Erythroblast (primary cell): ENCODE data around the gene IQGAP3.
"Not testable (repeated sequence)": the region's sequence is repeated elsewhere in the genome, so short reads cannot be mapped to it uniquely, and the experiment has no call there.

Source experiments
- DNase-seq, 2 experiments: peaks; one replicate each; lab custom pipeline; 2025; lab: John Stamatoyannopoulos, UW
- GATA1 ChIP-seq: IDR thresholded peaks from 2 replicates; pipeline ENCODE4 v1.6.1; 2011; ENCODE audit warnings: low read depth, mild to moderate bottlenecking, control low read depth, low read length, moderate library complexity
- POLR2A ChIP-seq: IDR thresholded peaks from 2 replicates; pipeline ENCODE4 v1.6.1; 2011; ENCODE audit warnings: mild to moderate bottlenecking, low read length

Gene IQGAP3

DNA sequence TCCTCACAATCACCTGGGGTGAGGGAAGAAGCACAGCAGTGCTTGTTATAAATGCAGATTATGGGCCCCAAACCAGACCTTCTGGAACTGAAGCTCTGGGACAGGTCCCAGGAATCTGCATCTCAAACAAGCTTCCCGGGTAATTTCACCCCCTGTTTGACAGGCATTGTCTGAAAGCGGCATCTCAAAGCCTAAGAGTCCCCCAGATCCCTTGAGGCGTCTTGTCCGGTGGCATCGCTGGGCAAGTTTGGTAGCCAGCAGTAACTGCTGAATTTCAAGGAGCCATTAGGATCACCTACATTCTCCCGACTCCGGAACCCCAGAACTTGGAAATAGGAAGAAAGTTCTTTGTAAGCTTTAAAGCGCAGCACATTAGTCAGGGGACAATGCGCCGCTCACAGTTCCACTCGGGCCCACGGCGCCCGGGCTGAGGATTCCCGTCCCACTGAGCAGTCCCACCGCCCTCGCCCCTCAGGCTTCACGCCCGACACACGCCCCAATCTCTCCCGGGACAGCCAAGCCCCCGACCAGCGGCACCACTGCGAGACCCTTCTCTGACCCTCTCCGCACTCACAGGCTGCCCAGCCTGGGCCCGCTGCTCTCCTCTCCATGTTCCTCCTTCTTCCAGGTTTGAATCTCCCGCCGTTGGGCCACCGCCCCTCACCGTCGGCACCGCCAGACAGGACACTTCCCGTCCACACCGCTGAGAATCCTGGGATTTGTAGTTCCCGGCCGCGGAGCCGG lies at the start of gene IQGAP3:
Gene IQGAP3, minus strand, starts transcription at position 647 of the 744 bp plus-strand sequence. Its CDS starts 36 bp downstream, at position 611.
- DNase-seq, result peak; percentile 72 to 84
- no peak for TF ChIP-seq GATA1
- TF ChIP-seq POLR2A, result peak; percentile 26

GRCh38 chr1:156619582-156619955 lies 47.2 kb upstream of the IQGAP3 start:
- TF ChIP-seq GATA1 (no peak), POLR2A (no peak)
- no peak for DNase-seq

- peak in 1 of 2 experiments; percentile 15 for DNase-seq
- no peak for TF ChIP-seq GATA1
- TF ChIP-seq POLR2A, result no peak
Measured at GRCh38 chr1:156618853-156619581, 46.7 kb upstream of the IQGAP3 start, which contains the start of gene HAPLN2. TSS of gene HAPLN2 (plus strand) at chr1:156619415. CDS start at chr1:156623491, 4,076 bp downstream.

DNA sequence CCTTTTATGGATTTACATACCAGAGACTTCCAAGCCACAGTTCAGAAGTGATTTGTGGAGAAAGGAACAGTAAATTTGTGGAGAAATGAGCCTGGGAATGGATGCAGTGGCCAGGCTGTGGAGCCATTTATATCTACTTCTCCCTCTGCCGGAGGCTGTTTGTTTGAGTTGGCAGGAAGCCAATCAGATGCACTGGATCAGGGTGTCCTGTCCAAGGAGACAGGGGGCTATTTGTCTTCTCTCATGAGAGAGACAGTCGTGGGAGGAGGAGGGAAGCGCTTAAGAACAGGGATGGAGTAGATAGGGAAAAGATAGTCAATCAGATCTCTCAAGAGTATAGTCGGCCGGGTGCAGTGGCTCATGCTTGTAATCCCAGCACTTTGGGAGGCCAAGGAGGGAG lies 44.1 kb upstream of the IQGAP3 start:
- no peak for TF ChIP-seq POLR2A
- TF ChIP-seq GATA1, result no peak

GRCh38 chr1:156615946-156616345 lies 43.6 kb upstream of the IQGAP3 start:
- no peak for DNase-seq
- TF ChIP-seq POLR2A (no peak), GATA1 (no peak)

More for the DNA sequence above, 44.1 kb upstream of the IQGAP3 start:
- peak; percentile 47 to 53 for DNase-seq

DNA sequence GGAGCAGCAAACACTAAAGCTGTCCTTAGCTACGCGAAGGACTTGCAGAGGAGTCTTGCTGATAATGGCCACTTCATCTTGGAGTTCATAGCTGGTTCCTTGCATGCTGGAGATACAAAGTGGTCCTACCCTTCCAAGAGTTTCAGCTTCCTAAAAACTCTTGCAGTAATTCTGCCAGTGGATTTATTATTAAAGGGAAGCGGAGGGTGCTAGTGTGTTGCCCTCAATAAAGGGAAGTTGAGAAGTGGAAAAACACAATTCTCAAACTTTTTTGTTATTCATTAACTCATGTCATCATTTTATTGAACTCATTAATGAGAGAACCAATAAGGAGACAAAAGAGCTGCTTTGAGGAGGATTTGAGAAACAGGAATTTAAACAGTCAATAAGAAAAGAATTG lies 40.3 kb upstream of the IQGAP3 start:
- TF ChIP-seq GATA1 (no peak), POLR2A (no peak)
- no peak for DNase-seq

- not testable (repeated sequence) for DNase-seq
Measured at GRCh38 chr1:156610072-156610471, 37.7 kb upstream of the IQGAP3 start.

GRCh38 chr1:156608981-156609380 lies 36.6 kb upstream of the IQGAP3 start:
- TF ChIP-seq POLR2A, result no peak
- peak; percentile 42 to 62 for DNase-seq

DNA sequence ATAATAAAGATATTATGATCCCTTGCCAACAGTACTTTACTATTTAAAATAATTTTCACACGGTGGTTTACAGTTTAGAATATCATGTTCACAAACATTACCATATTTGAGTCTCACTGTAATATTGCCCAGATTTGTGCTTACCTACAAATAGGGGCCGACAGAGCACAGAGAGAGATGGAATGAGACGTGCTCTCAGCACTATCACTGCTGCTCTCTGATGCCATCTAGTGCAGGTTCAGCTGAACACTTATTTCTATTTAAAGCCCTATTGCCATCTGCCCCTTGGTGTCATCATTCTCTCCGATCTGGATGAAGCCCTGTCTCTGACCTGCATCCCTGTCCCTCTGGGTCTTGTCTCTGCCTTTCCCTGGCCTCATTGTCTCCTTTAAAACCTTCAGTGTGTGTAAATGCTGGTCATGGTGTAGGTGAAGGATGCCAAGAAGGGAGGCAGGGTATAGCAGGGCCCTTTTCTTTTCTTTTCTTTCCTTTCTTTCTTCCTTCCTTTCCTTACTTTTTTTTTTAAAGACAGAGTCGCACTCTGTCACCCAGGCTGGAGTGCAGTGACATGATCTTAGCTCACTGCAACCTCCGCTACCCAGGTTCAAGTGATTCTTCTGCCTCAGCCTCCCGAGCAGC lies 35.8 kb upstream of the IQGAP3 start:
- peak; percentile 68 to 80 for DNase-seq
- TF ChIP-seq POLR2A, result no peak
- TF ChIP-seq GATA1, result no peak

DNA sequence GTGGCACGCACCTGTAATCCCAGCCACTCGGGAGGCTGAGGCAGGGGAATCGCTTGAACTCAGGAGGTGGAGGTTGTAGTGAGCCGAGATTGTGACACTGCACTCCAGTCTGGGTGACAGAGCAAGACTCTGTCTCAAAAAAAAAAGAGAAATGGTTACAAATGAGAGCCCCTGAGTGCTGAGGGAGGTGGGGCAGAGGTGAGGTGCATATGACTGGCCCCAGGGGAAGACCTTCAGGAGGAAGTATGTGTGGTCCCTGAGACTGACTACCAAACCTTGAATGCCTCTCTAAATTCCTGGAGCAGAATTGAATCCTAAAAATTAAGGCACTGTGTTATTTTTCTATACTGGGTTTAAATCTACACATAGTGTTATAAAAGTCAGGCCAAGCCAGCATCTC lies 35.0 kb upstream of the IQGAP3 start:
- not testable (repeated sequence) for DNase-seq

DNA sequence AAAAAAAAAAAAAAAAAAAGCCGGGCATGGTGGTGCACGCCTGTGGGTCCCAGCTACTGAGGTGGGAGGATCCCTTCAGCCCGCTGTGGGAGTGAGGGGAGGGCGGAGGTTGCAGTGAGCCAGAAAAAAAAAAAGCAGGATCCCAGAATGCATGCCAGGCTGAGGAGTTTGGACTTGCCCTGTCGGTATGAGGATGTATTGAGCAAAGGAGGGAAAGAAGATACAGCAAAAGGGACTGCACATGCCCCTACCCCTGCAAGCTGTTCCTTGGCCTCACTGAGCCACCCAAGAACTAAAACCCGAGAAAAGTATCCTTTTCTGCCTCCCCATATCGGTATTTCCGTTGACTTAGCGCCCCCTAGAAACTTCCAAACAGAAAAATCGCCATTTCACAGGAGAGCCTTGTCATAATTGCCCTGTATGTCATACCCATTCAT lies 30.2 kb upstream of the IQGAP3 start:
- peak; percentile 41 to 42 for DNase-seq

GRCh38 chr1:156601892-156602291 lies 29.5 kb upstream of the IQGAP3 start:
- TF ChIP-seq POLR2A (no peak), GATA1 (no peak)
- no peak for DNase-seq

More for the DNA sequence above, 30.2 kb upstream of the IQGAP3 start:
- TF ChIP-seq GATA1 (no peak), POLR2A (no peak)

GRCh38 chr1:156601122-156601830 lies 28.9 kb upstream of the IQGAP3 start, which contains the start of gene GPATCH4:
TSS of gene GPATCH4 (minus strand) at chr1:156601479.
- peak; percentile 80 to 82 for DNase-seq
- TF ChIP-seq POLR2A (peak; percentile 78), GATA1 (no peak)

DNA sequence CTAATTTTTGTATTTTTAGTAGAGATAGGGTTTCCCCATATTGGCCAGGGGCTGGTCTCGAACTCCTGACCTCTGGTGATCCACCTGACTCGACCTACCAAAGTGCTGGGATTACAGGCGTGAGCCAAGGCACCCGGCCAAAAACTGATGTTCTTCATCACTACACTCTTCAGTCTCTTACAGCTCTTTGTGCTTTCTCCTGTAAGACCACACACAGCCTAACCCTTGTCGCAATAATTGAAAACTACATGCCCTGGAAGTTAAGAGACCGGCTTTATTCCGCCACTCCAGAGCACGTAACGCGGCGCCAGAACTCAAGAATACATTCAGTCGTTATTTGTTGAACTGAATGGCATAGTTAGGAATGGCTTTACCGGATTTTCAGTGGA lies 28.4 kb upstream of the IQGAP3 start:
- DNase-seq, result peak in 1 of 2 experiments; percentile 56
- TF ChIP-seq POLR2A (no peak), GATA1 (no peak)
